Right cardiac atrium (tissue), 5 donors: Measurements from ENCODE around the gene RTF1. TPM values are rescaled to one million over a fixed set of nuclear protein-coding genes. Genes with fewer than 3 reads are reported as not detected.
"Not testable (repeated sequence)": the region's sequence is repeated elsewhere in the genome, so short reads cannot be mapped to it uniquely, and the experiment has no call there.

ENCODE experiments used
- ATAC-seq, 2 donors: fragments of 200-7000 bp; cut with Tn5 transposase; one replicate each; pipeline versions ENCODE4 v1.8.0 to v1.9.1; 2020; ENCODE audit warnings: moderate library complexity in 2 of 2, mild to moderate bottlenecking in 1 of 2
- DNase-seq, 3 donors: peaks; one replicate each; pipeline ENCODE4 v3.0.0-alpha.2; 2020
- H3K27ac ChIP-seq: one replicate; pipeline ENCODE4 v1.5.1; 2013; ENCODE audit warnings: mild to moderate bottlenecking, low read length, control low read depth, moderate library complexity
- H3K27me3 ChIP-seq: one replicate; pipeline ENCODE4 v1.6.1; 2013; ENCODE audit not compliant: control insufficient read depth, insufficient read depth
- H3K4me1 ChIP-seq: one replicate; pipeline ENCODE4 v1.6.1; 2013; ENCODE audit warnings: low read length; ENCODE audit not compliant: control insufficient read depth, insufficient read depth
- H3K4me3 ChIP-seq: one replicate; pipeline ENCODE4 v1.5.1; 2013; ENCODE audit warnings: low read length, control low read depth
- H3K9me3 ChIP-seq: one replicate; pipeline ENCODE4 v1.6.1; 2013; ENCODE audit warnings: low read length; ENCODE audit not compliant: control insufficient read depth
- WGBS: extraction: QIAGEN DNeasy Blood & Tissue Kit; methylation state at CpG from one replicate; pipeline ENCODE4 v1.1.7; 2013; 5-methylcytosine and 5-hydroxymethylcytosine counted together
- intact Hi-C, 4 donors: fragments of 100-400 bp; cut with DNase I; formaldehyde crosslinking; loops; one replicate each; pipeline versions ENCODE4 v1.11.0 to v1.14.0; 2022 to 2023
- polyA plus RNA-seq: library from polyadenylated mRNA; stranded (reverse); fragments of 200-250 nt; gene quantifications from one replicate; pipeline ENCODE4 v1.2.3, GENCODE V29; 2013
- total RNA-seq, 4 donors: library from RNA; stranded (reverse); fragmentation: NEBNext Ultra II Directional; extraction: Animal tissue kit (Norgen Biotek cat#: 25700); gene quantifications; one replicate each; pipeline ENCODE4 v1.2.1, GENCODE V29; 2021
- donor health status: healthy with polysubstance abuse.
- donor health status: DM: no; HTN: yes; CAD: no.
- donor health status: DM: no; HTN: no; CAD: no.
- donor health status: DM: no; HTN: yes; CAD: no; lungs with severe emphysema.
- donor health status: DM: yes; HTN: yes; CAD: no.

The RTF1 gene
- total and polyA plus RNA-seq, 5 donors, result 14.1 to 25.0 (median 22.6) TPM

DNA sequence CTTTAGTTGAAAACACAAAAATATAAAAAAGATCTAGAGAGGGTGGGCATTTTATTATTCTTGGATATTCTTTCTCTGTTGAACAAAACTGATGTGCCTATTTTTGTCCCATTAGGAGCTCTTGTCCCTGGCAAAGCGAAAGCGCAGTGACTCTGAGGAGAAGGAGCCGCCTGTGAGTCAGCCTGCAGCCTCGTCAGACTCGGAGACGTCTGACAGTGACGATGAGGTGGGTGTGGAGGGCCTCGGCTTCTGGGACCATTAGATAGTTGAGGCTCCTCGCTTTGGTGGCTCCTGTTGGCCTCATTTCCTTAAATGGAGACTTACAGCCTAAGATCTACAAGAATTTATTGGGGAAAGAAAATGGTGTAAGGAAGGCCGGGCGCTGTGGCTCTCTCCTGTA, 21.3 kb downstream of the RTF1 start:
- H3K4me3 ChIP-seq, result no peak overlapping the region
- no peaks in the 10 kb centered on the region for H3K9me3 ChIP-seq
- 91% methylated on average over 11 of the region's 11 CpGs for WGBS
- ATAC-seq, result no peak
- H3K4me1 ChIP-seq, result no peaks in the 10 kb centered on the region
- H3K27ac ChIP-seq, result no peak overlapping the region
- no peak for DNase-seq
- H3K27me3 ChIP-seq, result no peaks in the 10 kb centered on the region
- intact Hi-C loops, result no loop called here

DNA sequence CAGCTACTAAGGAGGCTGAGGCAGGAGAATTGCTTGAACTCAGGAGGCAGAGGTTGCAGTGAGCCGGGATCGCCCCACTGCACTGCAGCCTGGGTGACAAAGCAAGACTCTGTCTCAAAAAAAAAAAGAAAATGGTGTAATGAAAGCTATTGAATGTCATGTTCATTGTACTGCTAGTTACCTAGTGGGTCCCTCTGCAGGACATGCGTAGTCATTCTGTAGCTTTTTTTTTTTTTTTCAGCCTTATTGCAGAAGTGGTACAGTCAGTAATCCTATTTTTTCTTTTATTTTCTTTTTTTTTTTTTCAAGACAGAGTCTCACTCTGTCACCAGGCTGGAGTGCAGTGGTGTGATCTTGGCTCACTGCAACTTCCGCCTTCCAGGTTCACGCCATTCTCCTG, 21.9 kb downstream of the RTF1 start:
- DNase-seq, result peak in 1 of 3 donors; percentile 3
- ATAC-seq, H3K27me3 ChIP-seq, intact Hi-C loops, H3K9me3 ChIP-seq, H3K4me1 ChIP-seq, H3K27ac ChIP-seq, H3K4me3 ChIP-seq: not testable (repeated sequence)
- 98% methylated on average over 5 of the region's 5 CpGs for WGBS

GRCh38 chr15:41443275-41443674, 26.4 kb downstream of the RTF1 start:
- intact Hi-C loops, result no loop called here
- no peak overlapping the region for H3K4me3 ChIP-seq
- no peaks in the 10 kb centered on the region for H3K27me3 ChIP-seq
- H3K4me1 ChIP-seq, result no peaks in the 10 kb centered on the region
- WGBS, result 78% methylated on average over 2 of the region's 2 CpGs
- H3K27ac ChIP-seq, result no peak overlapping the region
- no peak for DNase-seq
- ATAC-seq, result no peak
- no peaks in the 10 kb centered on the region for H3K9me3 ChIP-seq

- intact Hi-C loops, result no loop called here
- Histone ChIP-seq H3K9me3 (no peaks in the 10 kb centered on the region), H3K4me1 (no peaks in the 10 kb centered on the region), H3K4me3 (no peak overlapping the region), H3K27ac (no peak overlapping the region), H3K27me3 (no peaks in the 10 kb centered on the region)
- DNase-seq (no peak), ATAC-seq (no peak)
Observed at GRCh38 chr15:41445399-41445798, 28.5 kb downstream of the RTF1 start.

GRCh38 chr15:41462084-41462795, 45.3 kb downstream of the RTF1 start:
- H3K27ac ChIP-seq, result no peak overlapping the region
- no peaks in the 10 kb centered on the region for H3K27me3 ChIP-seq
- H3K4me1 ChIP-seq, result peaks cover 1% of the 10 kb centered on the region
- intact Hi-C loops, result no loop called here
- ATAC-seq (no peak), DNase-seq (no peak)
- 74% methylated on average over 4 of the region's 4 CpGs for WGBS
- no peaks in the 10 kb centered on the region for H3K9me3 ChIP-seq
- H3K4me3 ChIP-seq, result no peak overlapping the region

GRCh38 chr15:41464889-41465580, 48.1 kb downstream of the RTF1 start:
- ATAC-seq, result no peak
- DNase-seq, result no peak
- H3K27me3 ChIP-seq, result no peaks in the 10 kb centered on the region
- H3K27ac ChIP-seq, result no peak overlapping the region
- no peak overlapping the region for H3K4me3 ChIP-seq
- no peaks in the 10 kb centered on the region for H3K9me3 ChIP-seq
- H3K4me1 ChIP-seq, result peaks cover 1% of the 10 kb centered on the region
- intact Hi-C loops, result no loop called here
- 91% methylated on average over 9 of the region's 9 CpGs for WGBS

GRCh38 chr15:41465822-41466421, 49.0 kb downstream of the RTF1 start:
- no peak overlapping the region for H3K27ac ChIP-seq
- DNase-seq (no peak), ATAC-seq (no peak)
- H3K4me3 ChIP-seq, result no peak overlapping the region
- H3K4me1 ChIP-seq, result no peaks in the 10 kb centered on the region
- 76% methylated on average over 8 of the region's 8 CpGs for WGBS
- intact Hi-C loops, result no loop called here
- no peaks in the 10 kb centered on the region for H3K27me3 ChIP-seq
- no peaks in the 10 kb centered on the region for H3K9me3 ChIP-seq

DNA sequence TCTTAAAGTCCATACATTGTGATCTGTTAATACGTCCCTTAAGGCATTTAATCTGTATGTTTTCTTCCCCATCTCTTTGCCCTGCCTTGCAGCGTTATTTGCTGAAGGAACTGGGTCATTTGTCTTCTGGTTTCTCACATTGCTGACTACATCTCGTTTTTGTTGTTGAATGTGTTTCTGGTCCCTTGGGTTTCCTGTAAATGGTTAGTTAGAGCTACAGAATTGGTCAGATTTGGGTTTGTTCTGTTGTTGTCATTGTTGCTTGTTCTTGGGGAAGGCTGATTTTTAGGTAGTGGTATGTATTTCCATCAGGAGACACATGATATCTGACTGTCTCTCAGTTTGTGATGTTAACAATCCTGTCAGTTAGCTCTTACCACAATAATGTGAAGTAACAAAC, 49.8 kb downstream of the RTF1 start:
- H3K4me1 ChIP-seq, result no peaks in the 10 kb centered on the region
- ATAC-seq (no peak), DNase-seq (no peak)
- 68% methylated on average over 3 of the region's 3 CpGs for WGBS
- H3K9me3 ChIP-seq, result no peaks in the 10 kb centered on the region
- no peaks in the 10 kb centered on the region for H3K27me3 ChIP-seq
- no peak overlapping the region for H3K27ac ChIP-seq
- no peak overlapping the region for H3K4me3 ChIP-seq
- intact Hi-C loops, result no loop called here

DNA sequence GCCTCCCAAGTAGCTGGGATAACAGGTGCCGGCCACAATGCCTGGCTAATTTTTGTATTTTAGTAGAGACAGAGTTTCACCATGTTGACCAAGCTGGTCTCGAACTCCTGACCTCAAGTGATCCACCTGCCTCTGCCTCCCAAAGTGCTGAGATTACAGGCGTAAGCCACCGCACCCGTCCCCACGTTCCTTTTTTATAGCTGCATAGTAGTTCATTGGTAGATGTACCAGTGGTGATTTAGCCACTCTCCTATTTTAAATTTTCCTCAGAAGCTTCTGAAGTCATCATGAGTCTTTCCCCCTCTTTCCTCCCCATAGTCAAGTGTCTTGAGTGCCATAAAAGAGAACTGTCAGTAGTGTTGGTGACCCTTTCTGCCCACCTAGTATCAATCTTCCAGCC, 52.7 kb downstream of the RTF1 start:
- WGBS, result 97% methylated on average over 6 of the region's 6 CpGs
- intact Hi-C loops, H3K4me3 ChIP-seq, ATAC-seq, H3K27me3 ChIP-seq, H3K9me3 ChIP-seq, H3K27ac ChIP-seq, H3K4me1 ChIP-seq, DNase-seq: not testable (repeated sequence)

DNA sequence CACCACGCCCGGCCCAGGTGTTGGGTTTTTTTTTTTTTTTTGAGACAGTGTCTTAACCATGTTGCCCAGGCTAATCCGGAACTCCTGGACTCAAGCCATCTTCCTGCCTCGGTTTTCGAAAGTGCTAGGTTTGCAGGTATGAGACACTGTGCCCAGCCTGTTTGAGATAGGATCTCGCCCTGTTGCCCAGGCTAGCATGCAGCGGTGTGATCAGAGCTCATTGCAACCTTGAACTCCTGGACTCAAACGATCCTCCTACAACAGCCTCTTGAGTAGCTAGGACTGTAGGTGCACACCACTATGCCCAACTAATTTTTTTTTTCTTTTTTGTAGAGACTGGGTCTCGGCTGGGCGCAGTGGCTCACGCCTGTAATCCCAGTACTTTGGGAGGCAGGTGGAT, 56.5 kb downstream of the RTF1 start:
- intact Hi-C loops, result no loop called here
- H3K27ac ChIP-seq, result no peak overlapping the region
- H3K9me3 ChIP-seq, result no peaks in the 10 kb centered on the region
- H3K4me1 ChIP-seq, result no peaks in the 10 kb centered on the region
- DNase-seq (no peak), ATAC-seq (no peak)
- WGBS, result 96% methylated on average over 11 of the region's 11 CpGs
- H3K27me3 ChIP-seq, result no peaks in the 10 kb centered on the region
- H3K4me3 ChIP-seq, result no peak overlapping the region

- no peak overlapping the region for H3K4me3 ChIP-seq
- DNase-seq, result no peak
- ATAC-seq, result no peak
- WGBS, result 91% methylated on average over 8 of the region's 8 CpGs
- H3K27ac ChIP-seq, result no peak overlapping the region
- H3K27me3 ChIP-seq, result no peaks in the 10 kb centered on the region
- intact Hi-C loops, result no loop called here
- H3K4me1 ChIP-seq, result no peaks in the 10 kb centered on the region
- H3K9me3 ChIP-seq, result no peaks in the 10 kb centered on the region
Observed at GRCh38 chr15:41474436-41474835, 57.5 kb downstream of the RTF1 start.
